Calu3 (cell line): ENCODE data around the gene INPP5F. TPM values are rescaled to one million over a fixed set of nuclear protein-coding genes. Genes with fewer than 3 reads are reported as not detected.

Source experiments
- BruUV-seq: library from RNA; stranded (reverse); fragments of 400-500 nt; replicated peaks from 2 replicates; lab custom pipeline; 2021; lab: Mats Ljungman, UMichigan
- CTCF ChIA-PET: fragments of 300-600 bp; sonication (Branson Sonifier 250); formaldehyde crosslinking; loops from one replicate; lab custom pipeline; 2022; ENCODE audit warnings: antibody characterized with exemption; lab: Charles Lee
- DNase-seq: peaks from one replicate; pipeline ENCODE4 v3.0.0; 2022
- H3K27ac Mint-ChIP-seq: one replicate; pipeline ENCODE4 v1.8.0; 2022; ENCODE audit warnings: mixed read lengths; ENCODE audit not compliant: unreplicated experiment
- H3K27me3 Mint-ChIP-seq: one replicate; pipeline ENCODE4 v1.8.0; 2022; ENCODE audit warnings: mixed read lengths; ENCODE audit not compliant: unreplicated experiment
- H3K36me3 Mint-ChIP-seq: one replicate; pipeline ENCODE4 v1.8.0; 2022; ENCODE audit warnings: mild to moderate bottlenecking, moderate library complexity, mixed read lengths; ENCODE audit not compliant: insufficient read depth, unreplicated experiment
- H3K4me1 Mint-ChIP-seq: one replicate; pipeline ENCODE4 v1.8.0; 2022; ENCODE audit warnings: mild to moderate bottlenecking, low read depth, mixed read lengths; ENCODE audit not compliant: unreplicated experiment
- H3K4me3 Mint-ChIP-seq: one replicate; pipeline ENCODE4 v1.8.0; 2022; ENCODE audit warnings: mild to moderate bottlenecking, low read depth, moderate library complexity, mixed read lengths; ENCODE audit not compliant: unreplicated experiment
- H3K9me3 Mint-ChIP-seq: one replicate; pipeline ENCODE4 v1.8.0; 2022; ENCODE audit warnings: low read depth, mixed read lengths; ENCODE audit not compliant: unreplicated experiment
- intact Hi-C: fragments of 100-400 bp; cut with micrococcal nuclease; formaldehyde crosslinking; loops from one replicate; pipeline ENCODE4 v1.10.0; 2022; ENCODE audit not compliant: unreplicated experiment
- total RNA-seq: library from RNA; stranded (reverse); gene quantifications from 2 replicates; pipeline ENCODE4 v1.2.3, GENCODE V29; 2022
- TF ChIP-seq, protein P1 (sequence below): fragments of 200-600 bp; IDR thresholded peaks from one replicate; pipeline ENCODE4 v1.8.0; 2022; ENCODE audit warnings: antibody characterized with exemption; ENCODE audit not compliant: unreplicated experiment

Gene INPP5F
- total RNA-seq, 1 experiment from 2014 or later = 6.9 TPM

DNA sequence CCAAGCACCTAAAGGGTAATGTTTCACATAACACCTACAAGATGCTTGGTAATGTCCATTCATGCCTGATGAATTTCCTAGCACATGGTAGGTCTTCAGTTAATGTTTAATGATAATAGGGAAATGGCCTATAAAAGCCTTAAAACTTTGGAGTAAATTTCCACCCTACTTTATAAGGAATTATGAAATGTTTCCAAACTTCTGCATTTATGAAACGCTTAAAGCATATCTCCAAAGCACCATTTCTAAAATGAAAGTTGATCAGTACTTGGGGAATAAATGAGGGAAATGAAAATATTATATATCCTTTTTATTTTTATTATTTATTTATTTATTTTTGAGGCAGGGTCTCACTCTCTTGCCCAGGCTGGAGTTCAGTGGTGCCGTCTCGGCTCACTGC, 51.8 kb downstream of the INPP5F start:
- no peaks in the 10 kb centered on the region for H3K27me3 Mint-ChIP-seq
- DNase-seq = no peak
- H3K27ac Mint-ChIP-seq = no peak overlapping the region
- intact Hi-C loops = no loop called here
- BruUV-seq = no TSS peak
- TF ChIP-seq, protein P1, sequence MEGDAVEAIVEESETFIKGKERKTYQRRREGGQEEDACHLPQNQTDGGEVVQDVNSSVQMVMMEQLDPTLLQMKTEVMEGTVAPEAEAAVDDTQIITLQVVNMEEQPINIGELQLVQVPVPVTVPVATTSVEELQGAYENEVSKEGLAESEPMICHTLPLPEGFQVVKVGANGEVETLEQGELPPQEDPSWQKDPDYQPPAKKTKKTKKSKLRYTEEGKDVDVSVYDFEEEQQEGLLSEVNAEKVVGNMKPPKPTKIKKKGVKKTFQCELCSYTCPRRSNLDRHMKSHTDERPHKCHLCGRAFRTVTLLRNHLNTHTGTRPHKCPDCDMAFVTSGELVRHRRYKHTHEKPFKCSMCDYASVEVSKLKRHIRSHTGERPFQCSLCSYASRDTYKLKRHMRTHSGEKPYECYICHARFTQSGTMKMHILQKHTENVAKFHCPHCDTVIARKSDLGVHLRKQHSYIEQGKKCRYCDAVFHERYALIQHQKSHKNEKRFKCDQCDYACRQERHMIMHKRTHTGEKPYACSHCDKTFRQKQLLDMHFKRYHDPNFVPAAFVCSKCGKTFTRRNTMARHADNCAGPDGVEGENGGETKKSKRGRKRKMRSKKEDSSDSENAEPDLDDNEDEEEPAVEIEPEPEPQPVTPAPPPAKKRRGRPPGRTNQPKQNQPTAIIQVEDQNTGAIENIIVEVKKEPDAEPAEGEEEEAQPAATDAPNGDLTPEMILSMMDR = no peak
- H3K9me3 Mint-ChIP-seq = no peaks in the 10 kb centered on the region
- H3K4me3 Mint-ChIP-seq = no peak overlapping the region
- H3K4me1 Mint-ChIP-seq = no peaks in the 10 kb centered on the region
- H3K36me3 Mint-ChIP-seq = no peaks in the 10 kb centered on the region
- CTCF ChIA-PET = no interaction called here

- no TSS peak for BruUV-seq
- no peaks in the 10 kb centered on the region for H3K4me1 Mint-ChIP-seq
- H3K27me3 Mint-ChIP-seq = no peaks in the 10 kb centered on the region
- intact Hi-C loops = no loop called here
- no peaks in the 10 kb centered on the region for H3K36me3 Mint-ChIP-seq
- no peak overlapping the region for H3K27ac Mint-ChIP-seq
- no peak overlapping the region for H3K4me3 Mint-ChIP-seq
- TF ChIP-seq, protein P1 = no peak
- H3K9me3 Mint-ChIP-seq = no peaks in the 10 kb centered on the region
- no peak for DNase-seq
- CTCF ChIA-PET = no interaction called here
Measured at GRCh38 chr10:119778776-119779445, 53.1 kb downstream of the INPP5F start.

- BruUV-seq = no TSS peak
- CTCF ChIA-PET = no interaction called here
- TF ChIP-seq, protein P1 = no peak
- intact Hi-C loops = no loop called here
- Mint-ChIP-seq H3K4me3 (no peak overlapping the region), H3K36me3 (no peaks in the 10 kb centered on the region), H3K9me3 (no peaks in the 10 kb centered on the region), H3K4me1 (no peaks in the 10 kb centered on the region), H3K27ac (no peak overlapping the region), H3K27me3 (no peaks in the 10 kb centered on the region)
- no peak for DNase-seq
Measured at GRCh38 chr10:119780879-119781480, 55.1 kb downstream of the INPP5F start.

- TF ChIP-seq, protein P1 = no peak
- intact Hi-C loops = no loop called here
- H3K4me1 Mint-ChIP-seq = no peaks in the 10 kb centered on the region
Measured at GRCh38 chr10:119781498-119781897, 55.6 kb downstream of the INPP5F start.

More at GRCh38 chr10:119781498-119781897, 55.6 kb downstream of the INPP5F start:
- Mint-ChIP-seq H3K36me3 (no peaks in the 10 kb centered on the region), H3K27me3 (no peaks in the 10 kb centered on the region), H3K27ac (no peak overlapping the region), H3K4me3 (no peak overlapping the region), H3K9me3 (no peaks in the 10 kb centered on the region)
- no peak for DNase-seq
- CTCF ChIA-PET = no interaction called here
- BruUV-seq = no TSS peak
